SK-N-SH (cell line): ENCODE measurements around the gene BAZ1B. TPM values are rescaled to one million over a fixed set of nuclear protein-coding genes. Genes with fewer than 3 reads are reported as not detected.

Experiments
- CTCF ChIA-PET: fragments of 300-600, 350-600 bp; formaldehyde crosslinking; extraction: SDS; loops from one replicate; lab custom pipeline; 2021; lab: Yijun Ruan, JAX
- POLR2A ChIA-PET: fragments of 350-600 bp; sonication (Branson Sonifier 250); formaldehyde crosslinking; extraction: SDS; loops from one replicate; lab custom pipeline; 2020; ENCODE audit warnings: antibody characterized with exemption, inconsistent platforms; lab: Yijun Ruan, JAX
- DNase-seq: peaks from one replicate; pipeline ENCODE4 v3.0.0; 2012
- H2AFZ ChIP-seq: fragments of 200-600 bp; sonication (generic); 2 replicates; pipeline ENCODE4 v1.8.1; 2016; ENCODE audit warnings: antibody characterized with exemption, mild to moderate bottlenecking, low read depth
- H3F3A ChIP-seq: fragments of 200-600 bp; sonication (generic); replicated peaks from 2 replicates; pipeline ENCODE3; 2016; ENCODE audit warnings: antibody characterized with exemption, mild to moderate bottlenecking; ENCODE audit not compliant: insufficient read depth
- H3K27ac ChIP-seq, 2 experiments: fragments of 200-500 bp in 1 of 2; fragments of 200-600 bp in 1 of 2; sonication (Bioruptor generic) in 1 of 2; sonication (generic), shearing (Covaris generic) in 1 of 2; 2 replicates each; pipeline versions ENCODE4 v1.5.1 to v1.6.1; 2014 to 2016; ENCODE audit warnings: low read depth in 2 of 2, inconsistent platforms in 1 of 2, low read length in 1 of 2, mild to moderate bottlenecking in 1 of 2, mixed read lengths in 1 of 2
- H3K27me3 ChIP-seq: fragments of 200-600 bp; sonication (generic), shearing (Covaris generic); 2 replicates; pipeline ENCODE4 v1.6.1; 2016; ENCODE audit warnings: mixed run types; ENCODE audit not compliant: insufficient read depth
- H3K36me3 ChIP-seq, 2 experiments: fragments of 200-500 bp in 1 of 2; fragments of 200-600 bp in 1 of 2; sonication (Bioruptor generic) in 1 of 2; sonication (generic) in 1 of 2; replicated peaks in 1 of 2; 2 replicates each; pipeline versions ENCODE3 to v1.5.1; 2014 to 2016; ENCODE audit warnings: low read length in 1 of 2, mild to moderate bottlenecking in 1 of 2; ENCODE audit not compliant: insufficient read depth in 2 of 2, control insufficient read depth in 1 of 2
- H3K4me1 ChIP-seq, 2 experiments: fragments of 200-500 bp in 1 of 2; fragments of 200-600 bp in 1 of 2; sonication (Bioruptor generic) in 1 of 2; sonication (generic), shearing (Covaris generic) in 1 of 2; 2 replicates each; pipeline versions ENCODE4 v1.5.1 to v1.6.1; 2014 to 2016; ENCODE audit warnings: low read depth in 1 of 2, low read length in 1 of 2, mixed run types in 1 of 2; ENCODE audit not compliant: insufficient read depth in 2 of 2, control insufficient read depth in 1 of 2
- H3K4me2 ChIP-seq: fragments of 200-600 bp; sonication (generic), shearing (Covaris generic); 2 replicates; pipeline ENCODE4 v1.6.1; 2017; ENCODE audit warnings: mixed run types
- H3K4me3 ChIP-seq, 2 experiments: fragments of 200-500 bp in 1 of 2; fragments of 200-600 bp in 1 of 2; sonication (Bioruptor generic) in 1 of 2; sonication (generic), shearing (Covaris generic) in 1 of 2; 2 replicates each; pipeline versions ENCODE4 v1.5.1 to v1.8.1; 2014 to 2016; ENCODE audit warnings: low read depth in 2 of 2, inconsistent platforms in 1 of 2, low read length in 1 of 2, mild to moderate bottlenecking in 1 of 2, mixed read lengths in 1 of 2, moderate library complexity in 1 of 2
- H3K79me2 ChIP-seq: fragments of 200-600 bp; sonication (generic); 2 replicates; pipeline ENCODE4 v1.8.1; 2017; ENCODE audit warnings: mild to moderate bottlenecking; ENCODE audit not compliant: insufficient read depth
- H3K9ac ChIP-seq: fragments of 200-600 bp; sonication (generic); 2 replicates; pipeline ENCODE4 v1.6.1; 2017; ENCODE audit warnings: mixed run types
- H3K9me2 ChIP-seq: fragments of 200-600 bp; sonication (generic); 2 replicates; pipeline ENCODE4 v1.6.1; 2017; ENCODE audit warnings: mixed run types
- H3K9me3 ChIP-seq: fragments of 200-600 bp; sonication (generic); 2 replicates; pipeline ENCODE4 v1.6.1; 2017; ENCODE audit warnings: mixed run types, mild to moderate bottlenecking, moderate library complexity
- H4K20me1 ChIP-seq: fragments of 200-600 bp; sonication (generic); 2 replicates; pipeline ENCODE4 v1.6.1; 2017; ENCODE audit warnings: mild to moderate bottlenecking, mixed run types; ENCODE audit not compliant: insufficient read depth
- CTCF ChIP-seq: fragments of 200-600 bp; sonication (generic); IDR thresholded peaks from 2 replicates; pipeline ENCODE4 v1.6.1; 2017; ENCODE audit warnings: antibody characterized with exemption, mild to moderate bottlenecking, moderate library complexity
- ELF1 ChIP-seq: IDR thresholded peaks from 2 replicates; pipeline ENCODE4 v1.4.0; 2012
- FOSL2 ChIP-seq: IDR thresholded peaks from 2 replicates; pipeline ENCODE4 v1.4.0; 2012; ENCODE audit warnings: low read depth, mild to moderate bottlenecking, moderate library complexity, borderline replicate concordance
- FOXJ3 ChIP-seq: sonication (generic); formaldehyde crosslinking; IDR thresholded peaks from 2 replicates; pipeline ENCODE4 v1.5.1; 2020; ENCODE audit warnings: mild to moderate bottlenecking, missing genetic modification reagents
- GABPA ChIP-seq: IDR thresholded peaks from 2 replicates; pipeline ENCODE4 v1.4.0; 2012; ENCODE audit warnings: low read depth, mild to moderate bottlenecking
- MAX ChIP-seq: IDR thresholded peaks from 2 replicates; pipeline ENCODE4 v1.4.0; 2012; ENCODE audit warnings: low read depth
- MEF2A ChIP-seq: IDR thresholded peaks from 2 replicates; pipeline ENCODE4 v1.4.0; 2012; ENCODE audit warnings: low read depth, borderline replicate concordance
- NRF1 ChIP-seq: IDR thresholded peaks from 2 replicates; pipeline ENCODE4 v1.6.1; 2012; ENCODE audit warnings: low read depth, mild to moderate bottlenecking, low read length
- POLR2AphosphoS5 ChIP-seq: IDR thresholded peaks from 2 replicates; pipeline ENCODE4 v1.6.1; 2012; ENCODE audit warnings: low read depth, low read length
- RAD21 ChIP-seq: IDR thresholded peaks from 2 replicates; pipeline ENCODE4 v1.6.1; 2012; ENCODE audit warnings: mild to moderate bottlenecking, low read length
- RCOR1 ChIP-seq: fragments of 150-350 bp; IDR thresholded peaks from 2 replicates; pipeline ENCODE4 v1.6.1; 2017; ENCODE audit warnings: antibody characterized with exemption, low read length
- RXRA ChIP-seq: IDR thresholded peaks from 2 replicates; pipeline ENCODE4 v1.4.0; 2012; ENCODE audit warnings: low read depth, mild to moderate bottlenecking, borderline replicate concordance
- TAF1 ChIP-seq: IDR thresholded peaks from 2 replicates; pipeline ENCODE4 v1.6.1; 2012; ENCODE audit warnings: low read depth, mild to moderate bottlenecking, low read length, moderate library complexity, borderline replicate concordance
- TCF12 ChIP-seq: IDR thresholded peaks from 2 replicates; pipeline ENCODE4 v1.4.0; 2012
- TEAD4 ChIP-seq: IDR thresholded peaks from 2 replicates; pipeline ENCODE4 v1.4.0; 2012; ENCODE audit warnings: mild to moderate bottlenecking, borderline replicate concordance; ENCODE audit not compliant: insufficient read depth
- ZBTB33 ChIP-seq: IDR thresholded peaks from 2 replicates; pipeline ENCODE4 v1.4.0; 2012; ENCODE audit warnings: low read depth, borderline replicate concordance
- WGBS: methylation state at CpG from one replicate; pipeline ENCODE4 v1.1.6; 2017; ENCODE audit warnings: low lambda C conversion rate; 5-methylcytosine and 5-hydroxymethylcytosine counted together
- polyA plus RNA-seq, 3 experiments: library from polyadenylated mRNA; depleted of rRNA; stranded (reverse); fragments of >200 nt; gene quantifications; 2 replicates each; pipeline ENCODE4 v1.2.3, GENCODE V29; 2012
- TF ChIP-seq, protein P1 (sequence below): IDR thresholded peaks from 2 replicates; pipeline ENCODE4; 2012

Gene BAZ1B
- polyA plus RNA-seq, 1 of the 3 experiments (the other 2 are of a cell fraction), result 20.9 TPM

DNA sequence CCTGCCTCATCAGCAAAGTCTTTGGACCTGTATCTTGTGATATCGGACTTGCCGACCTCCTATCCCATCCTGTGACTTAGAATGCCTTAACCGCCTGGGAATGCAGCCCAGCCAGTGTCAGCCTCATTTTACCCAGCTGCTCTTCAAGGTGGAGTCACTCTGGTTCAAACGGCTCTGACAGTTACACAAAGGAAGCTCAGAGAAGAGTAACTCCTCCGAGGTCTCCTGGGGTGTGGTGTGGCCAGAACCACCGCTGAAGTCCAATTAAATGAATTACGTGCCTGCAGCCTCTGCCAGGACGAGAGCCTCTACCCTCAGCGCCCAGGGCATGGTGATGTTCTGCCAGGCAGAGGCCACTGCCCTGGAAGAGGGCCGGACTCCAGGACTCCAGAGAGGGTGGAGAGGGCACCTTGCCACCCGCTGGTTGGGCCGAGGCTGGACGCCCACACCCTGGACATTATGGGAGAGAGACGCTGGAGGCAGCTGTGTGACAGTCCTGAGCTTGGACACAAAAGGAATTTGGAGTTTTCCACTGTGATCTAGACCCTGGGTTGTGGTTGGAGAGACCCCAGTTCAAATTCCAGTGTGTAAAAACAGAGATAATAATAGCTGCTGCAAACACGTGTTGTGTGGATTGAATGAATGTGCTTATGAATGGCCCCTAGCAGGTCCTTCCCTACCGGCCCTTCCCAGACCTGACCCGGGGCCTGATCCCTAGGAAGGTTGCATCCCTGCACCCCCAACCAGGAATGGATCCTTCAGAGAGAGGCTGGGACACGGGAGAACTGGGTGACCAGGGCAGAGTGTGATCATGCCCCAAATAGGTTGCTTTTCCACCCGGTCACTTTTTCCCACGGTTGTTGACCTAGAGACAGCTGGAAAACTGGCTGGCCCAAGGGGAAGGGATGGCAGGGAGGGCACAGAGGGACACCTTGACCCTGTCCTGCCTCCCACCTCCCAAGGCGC is 126.3 kb downstream of the BAZ1B start:
- H3K79me2 ChIP-seq, result no peaks in the 10 kb centered on the region
- H3K27ac ChIP-seq, result no peak overlapping the region
- H3K4me1 ChIP-seq, result no peaks in the 10 kb centered on the region
- ChIA-PET CTCF (interaction anchor here (0.6 to 1.9 kb wide), 3 partner anchors 10 to 56 kb away, joined by 3 to 7 read pairs (median 3); no protein-coding TSS in a partner anchor), POLR2A (interaction anchor here (0.6 kb wide), 1 partner anchor 24 kb away, joined by 4 read pairs; no protein-coding TSS in a partner anchor)
- no peaks in the 10 kb centered on the region for H3K9me2 ChIP-seq
- H3K36me3 ChIP-seq, result no peaks in the 10 kb centered on the region
- H4K20me1 ChIP-seq, result no peaks in the 10 kb centered on the region
- no peak for TF ChIP-seq ELF1
- TF ChIP-seq, all 33 proteins: peak for 0
- Histone ChIP-seq H3K9me3 (no peaks in the 10 kb centered on the region), H3K27me3 (0 out of 2 replicates have a peak, but pooled peaks cover 11% of the 10 kb centered on the region), H3K4me3 (no peak overlapping the region), H3K9ac (no peak overlapping the region), H3F3A (no peaks in the 10 kb centered on the region), H2AFZ (no peak overlapping the region), H3K4me2 (no peak overlapping the region)
- 68% methylated on average over 19 of the region's 21 CpGs for WGBS
- no peak for DNase-seq

DNA sequence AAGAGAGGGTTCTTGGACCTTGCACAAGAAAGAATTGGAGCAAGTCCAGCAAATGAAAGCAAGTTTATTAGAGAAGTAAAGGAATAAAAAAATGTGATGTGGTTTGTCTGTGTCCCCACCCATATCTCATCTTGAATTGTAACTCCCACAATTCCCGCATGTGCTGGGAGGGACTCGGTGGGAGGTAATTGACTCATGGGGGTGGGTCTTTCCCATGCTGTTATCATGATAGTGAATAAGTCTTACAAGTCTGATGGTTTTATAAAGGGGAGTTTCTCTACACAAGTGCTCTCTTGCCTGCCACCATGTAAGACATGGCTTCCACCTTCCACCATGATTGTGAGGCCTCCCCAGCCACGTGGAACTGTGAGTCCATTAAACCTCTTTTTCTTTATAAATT is 127.7 kb downstream of the BAZ1B start:
- no peak for DNase-seq
- Histone ChIP-seq H3K9me3 (no peaks in the 10 kb centered on the region), H3K4me1 (no peaks in the 10 kb centered on the region), H3K79me2 (no peaks in the 10 kb centered on the region), H2AFZ (no peak overlapping the region), H3F3A (no peaks in the 10 kb centered on the region), H3K27me3 (0 out of 2 replicates have a peak, but pooled peaks cover 11% of the 10 kb centered on the region), H3K36me3 (no peaks in the 10 kb centered on the region), H3K4me3 (no peak overlapping the region), H4K20me1 (no peaks in the 10 kb centered on the region), H3K9ac (no peak overlapping the region), H3K27ac (no peak overlapping the region), H3K4me2 (no peak overlapping the region), H3K9me2 (no peaks in the 10 kb centered on the region)
- 31% methylated on average over 3 of the region's 3 CpGs for WGBS
- POLR2A ChIA-PET, result no interaction called here
- no peak for TF ChIP-seq NRF1
- no peak for TF ChIP-seq FOXJ3
- no peak for TF ChIP-seq POLR2AphosphoS5
- TF ChIP-seq FOSL2, result no peak
- TF ChIP-seq, protein P1, sequence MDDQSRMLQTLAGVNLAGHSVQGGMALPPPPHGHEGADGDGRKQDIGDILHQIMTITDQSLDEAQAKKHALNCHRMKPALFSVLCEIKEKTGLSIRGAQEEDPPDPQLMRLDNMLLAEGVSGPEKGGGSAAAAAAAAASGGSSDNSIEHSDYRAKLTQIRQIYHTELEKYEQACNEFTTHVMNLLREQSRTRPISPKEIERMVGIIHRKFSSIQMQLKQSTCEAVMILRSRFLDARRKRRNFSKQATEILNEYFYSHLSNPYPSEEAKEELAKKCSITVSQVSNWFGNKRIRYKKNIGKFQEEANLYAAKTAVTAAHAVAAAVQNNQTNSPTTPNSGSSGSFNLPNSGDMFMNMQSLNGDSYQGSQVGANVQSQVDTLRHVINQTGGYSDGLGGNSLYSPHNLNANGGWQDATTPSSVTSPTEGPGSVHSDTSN, result no peak
- no peak for TF ChIP-seq TAF1
- TF ChIP-seq RXRA, result no peak
- no peak for TF ChIP-seq ZBTB33
- TF ChIP-seq GABPA, result no peak
- no peak for TF ChIP-seq TCF12
- TF ChIP-seq TEAD4, result no peak
- TF ChIP-seq MAX, result no peak
- TF ChIP-seq RCOR1, result no peak
- no peak for TF ChIP-seq ELF1
- no peak for TF ChIP-seq RAD21
- no peak for TF ChIP-seq MEF2A
- TF ChIP-seq CTCF, result no peak
- CTCF ChIA-PET, result no interaction called here
